ENCODE measurements around the gene TOB1.

- TF ChIP-seq CTCF (IDR thresholded peaks at IDR 0.05) (no peak), POLR2AphosphoS5 (IDR thresholded peaks at IDR 0.05) (no peak), POLR2A (IDR thresholded peaks at IDR 0.05) (no peak)
These were observed 20.7 kb downstream of the TOB1 start for GRCh38 chr17:50845240-50846147.
